H9 (cell line): ENCODE results near the gene OR1S2. TPM values are rescaled to one million over a fixed set of nuclear protein-coding genes. Genes with fewer than 3 reads are reported as not detected.

Experiments
- DNase-seq: peaks from one replicate; pipeline ENCODE4 v3.0.0-alpha.2; 2017
- H2AFZ ChIP-seq: one replicate; pipeline ENCODE4 v1.6.1; 2013; ENCODE audit warnings: mild to moderate bottlenecking, low read length, control low read depth, moderate library complexity
- H2AK5ac ChIP-seq: 2 replicates; pipeline ENCODE4 v1.6.1; 2013; ENCODE audit warnings: low read length, control low read depth, mixed read lengths; ENCODE audit not compliant: insufficient read length
- H2BK120ac ChIP-seq: one replicate; pipeline ENCODE4 v1.6.1; 2013; ENCODE audit warnings: low read depth, mild to moderate bottlenecking, low read length, control low read depth, inconsistent platforms; ENCODE audit not compliant: poor library complexity, severe bottlenecking
- H2BK12ac ChIP-seq: 2 replicates; pipeline ENCODE4 v1.6.1; 2013; ENCODE audit warnings: low read length, control low read depth, mixed read lengths, low read depth; ENCODE audit not compliant: insufficient read length
- H2BK15ac ChIP-seq: 2 replicates; pipeline ENCODE4 v1.6.1; 2013; ENCODE audit warnings: low read depth, low read length, control low read depth
- H2BK20ac ChIP-seq: one replicate; pipeline ENCODE4 v1.6.1; 2013; ENCODE audit warnings: low read depth, mild to moderate bottlenecking, low read length, control low read depth, inconsistent platforms; ENCODE audit not compliant: poor library complexity, severe bottlenecking
- H2BK5ac ChIP-seq: 2 replicates; pipeline ENCODE4 v1.6.1; 2013; ENCODE audit warnings: low read length, control low read depth, mixed read lengths; ENCODE audit not compliant: insufficient read length
- H3K14ac ChIP-seq: 2 replicates; pipeline ENCODE4 v1.6.1; 2013; ENCODE audit warnings: low read length, control low read depth; ENCODE audit not compliant: insufficient read depth
- H3K18ac ChIP-seq: 2 replicates; pipeline ENCODE4 v1.6.1; 2013; ENCODE audit warnings: low read depth, mild to moderate bottlenecking, mixed read lengths, low read length, control low read depth; ENCODE audit not compliant: insufficient read length
- H3K23ac ChIP-seq: 2 replicates; pipeline ENCODE4 v1.6.1; 2013; ENCODE audit warnings: low read length, control low read depth, mixed read lengths, low read depth; ENCODE audit not compliant: insufficient read length
- H3K23me2 ChIP-seq: 2 replicates; pipeline ENCODE4 v1.6.1; 2013; ENCODE audit warnings: low read depth, mild to moderate bottlenecking, mixed read lengths, low read length, control low read depth; ENCODE audit not compliant: insufficient read length, poor library complexity, severe bottlenecking
- H3K27ac ChIP-seq: 2 replicates; pipeline ENCODE4 v1.5.1; 2013; ENCODE audit warnings: low read length, control low read depth, mixed read lengths, low read depth; ENCODE audit not compliant: insufficient read length
- H3K27me3 ChIP-seq: 2 replicates; pipeline ENCODE4 v1.6.1; 2013; ENCODE audit warnings: low read length, control low read depth, inconsistent platforms; ENCODE audit not compliant: insufficient read depth
- H3K4ac ChIP-seq: 2 replicates; pipeline ENCODE4 v1.6.1; 2013; ENCODE audit warnings: low read depth, mild to moderate bottlenecking, control low read depth, inconsistent platforms, low read length, moderate library complexity
- H3K4me1 ChIP-seq: 2 replicates; pipeline ENCODE4 v1.6.1; 2013; ENCODE audit warnings: low read length, control low read depth, inconsistent platforms; ENCODE audit not compliant: insufficient read depth
- H3K4me2 ChIP-seq: 2 replicates; pipeline ENCODE4 v1.6.1; 2013; ENCODE audit warnings: low read length, control low read depth, mixed read lengths; ENCODE audit not compliant: insufficient read length, insufficient read depth
- H3K56ac ChIP-seq: 2 replicates; pipeline ENCODE4 v1.6.1; 2013; ENCODE audit warnings: low read depth, mild to moderate bottlenecking, mixed read lengths, low read length, control low read depth; ENCODE audit not compliant: insufficient read length
- H3K79me1 ChIP-seq: 2 replicates; pipeline ENCODE4 v1.6.1; 2013; ENCODE audit warnings: low read depth, mild to moderate bottlenecking, moderate library complexity, low read length, control low read depth, inconsistent platforms; ENCODE audit not compliant: insufficient read depth, poor library complexity, severe bottlenecking
- H3K79me2 ChIP-seq: 2 replicates; pipeline ENCODE4 v1.6.1; 2013; ENCODE audit warnings: low read length, control low read depth, inconsistent platforms; ENCODE audit not compliant: insufficient read depth
- H3K9ac ChIP-seq: 2 replicates; pipeline ENCODE4 v1.6.1; 2013; ENCODE audit warnings: low read length, control low read depth, mixed read lengths; ENCODE audit not compliant: insufficient read length; ENCODE audit errors: extremely low read depth
- H3K9me3 ChIP-seq: one replicate; pipeline ENCODE4 v1.6.1; 2013; ENCODE audit warnings: low read depth, low read length, inconsistent platforms; ENCODE audit not compliant: control insufficient read depth
- H3T11ph ChIP-seq: one replicate; pipeline ENCODE4 v1.6.1; 2013; ENCODE audit warnings: mild to moderate bottlenecking, low read length, control low read depth, inconsistent platforms
- H4K20me1 ChIP-seq: one replicate; pipeline ENCODE4 v1.6.1; 2013; ENCODE audit not compliant: control insufficient read depth, insufficient read length, insufficient read depth
- H4K5ac ChIP-seq: 2 replicates; pipeline ENCODE4 v1.6.1; 2013; ENCODE audit warnings: low read depth, mild to moderate bottlenecking, mixed read lengths, low read length, control low read depth; ENCODE audit not compliant: insufficient read length
- H4K8ac ChIP-seq: replicated peaks from 2 replicates; pipeline ENCODE4 v1.6.1; 2013; ENCODE audit warnings: low read length, control low read depth, mixed read lengths, low read depth; ENCODE audit not compliant: insufficient read length
- H4K91ac ChIP-seq: 2 replicates; pipeline ENCODE4 v1.6.1; 2013; ENCODE audit warnings: low read depth, mild to moderate bottlenecking, moderate library complexity, mixed read lengths, low read length, control low read depth; ENCODE audit not compliant: insufficient read length
- H3K27ac Mint-ChIP-seq, 3 experiments: 2 replicates in 2 of 3; 3 replicates in 1 of 3; pipeline ENCODE4 v1.8.0; 2020 to 2021; ENCODE audit warnings: mixed read lengths in 3 of 3, mild to moderate bottlenecking in 1 of 3, moderate library complexity in 1 of 3
- H3K27me3 Mint-ChIP-seq: 2 replicates; pipeline ENCODE4 v1.8.0; 2021; ENCODE audit warnings: low read depth, mild to moderate bottlenecking, moderate library complexity, mixed read lengths
- H3K36me3 Mint-ChIP-seq, 3 experiments: 2 replicates in 2 of 3; 3 replicates in 1 of 3; pipeline ENCODE4 v1.8.0; 2020 to 2021; ENCODE audit warnings: low read depth in 3 of 3, mixed read lengths in 3 of 3; ENCODE audit not compliant: insufficient read depth in 1 of 3
- H3K4me1 Mint-ChIP-seq, 2 experiments: 2 replicates each; pipeline ENCODE4 v1.8.0; 2020; ENCODE audit warnings: mixed read lengths in 2 of 2
- H3K4me3 Mint-ChIP-seq, 2 experiments: 2 replicates in 1 of 2; 3 replicates in 1 of 2; pipeline ENCODE4 v1.8.0; 2020 to 2021; ENCODE audit warnings: mild to moderate bottlenecking in 2 of 2, mixed read lengths in 2 of 2, moderate library complexity in 1 of 2
- H3K9me3 Mint-ChIP-seq, 2 experiments: 2 replicates in 1 of 2; 3 replicates in 1 of 2; pipeline ENCODE4 v1.8.0; 2020; ENCODE audit warnings: mild to moderate bottlenecking in 2 of 2, mixed read lengths in 2 of 2, moderate library complexity in 1 of 2
- CTCF ChIP-seq: fragments of 200-600 bp; sonication (generic); conservative IDR thresholded peaks from 3 replicates; pipeline ENCODE4 v1.8.0; 2021; ENCODE audit warnings: antibody characterized with exemption, mild to moderate bottlenecking
- long read RNA-seq: library from polyadenylated mRNA; unstranded; transcript quantifications from one replicate; pipeline ENCODE4 v2.0.0, GENCODE V29; 2020
- total RNA-seq: library from RNA; stranded (reverse); gene quantifications from 2 replicates; pipeline ENCODE4 v1.2.1, GENCODE V29; 2021

The OR1S2 gene, protein sequence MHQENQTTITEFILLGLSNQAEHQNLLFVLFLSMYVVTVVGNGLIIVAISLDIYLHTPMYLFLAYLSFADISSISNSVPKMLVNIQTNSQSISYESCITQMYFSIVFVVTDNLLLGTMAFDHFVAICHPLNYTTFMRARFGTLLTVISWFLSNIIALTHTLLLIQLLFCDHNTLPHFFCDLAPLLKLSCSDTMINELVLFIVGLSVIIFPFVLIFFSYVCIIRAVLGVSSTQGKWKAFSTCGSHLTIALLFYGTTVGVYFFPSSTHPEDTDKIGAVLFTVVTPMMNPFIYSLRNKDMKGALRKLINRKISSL
- total RNA-seq: not detected in 2 replicates
- long read RNA-seq: 0 reads

DNA sequence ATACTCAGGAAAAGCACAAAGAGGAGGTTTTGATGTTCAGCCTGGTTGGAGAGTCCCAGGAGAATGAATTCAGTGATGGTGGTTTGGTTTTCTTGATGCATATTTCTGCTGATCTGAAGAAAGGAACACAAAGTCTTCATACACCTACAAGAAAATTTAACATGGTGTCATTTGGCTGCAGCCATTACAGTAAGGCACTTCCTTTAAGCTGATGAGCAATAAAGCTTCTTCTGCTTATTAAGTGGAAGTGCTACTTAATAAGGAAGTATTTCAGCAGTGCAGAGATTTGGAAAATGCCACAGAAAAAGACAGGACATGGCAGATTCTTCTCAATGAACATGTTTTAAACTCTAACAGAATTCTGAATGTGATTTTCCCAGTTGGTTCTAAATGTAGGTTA lies at the start of gene OR1S2:
OR1S2 (minus strand) TSS at position 101 of the 400 bp plus-strand sequence; CDS start at position 101, 0 bp downstream.
- Histone ChIP-seq H2BK20ac (no peak within 1 kb of the TSS), H3T11ph (no peak within 1 kb of the TSS), H4K8ac (no peak within 1 kb of the TSS), H2BK12ac (no peak within 1 kb of the TSS), H3K9ac (no peak within 1 kb of the TSS), H4K20me1 (no peaks in the 10 kb centered on the region), H3K23me2 (no peaks in the 10 kb centered on the region), H3K27me3 (no peaks in the 10 kb centered on the region), H3K4me1 (no peaks in the 10 kb centered on the region), H3K4ac (no peak within 1 kb of the TSS), H2BK15ac (no peak within 1 kb of the TSS), H2AFZ (no peak within 1 kb of the TSS), H3K9me3 (no peaks in the 10 kb centered on the region), H3K23ac (no peak within 1 kb of the TSS), H3K79me2 (no peaks in the 10 kb centered on the region), H2BK5ac (no peak within 1 kb of the TSS), H3K14ac (no peak within 1 kb of the TSS), H3K79me1 (no peaks in the 10 kb centered on the region), H3K56ac (no peak within 1 kb of the TSS), H2BK120ac (no peak within 1 kb of the TSS), H4K91ac (no peak within 1 kb of the TSS), H3K18ac (no peak within 1 kb of the TSS), H3K4me2 (no peak within 1 kb of the TSS), H3K27ac (no peak within 1 kb of the TSS), H2AK5ac (no peak within 1 kb of the TSS), H4K5ac (no peak within 1 kb of the TSS)
- no peak for DNase-seq
- Mint-ChIP-seq H3K4me1 (no peaks in the 10 kb centered on the region), H3K27me3 (no peaks in the 10 kb centered on the region; the same call in 1 of the 2 replicates), H3K27ac (no peak within 1 kb of the TSS), H3K4me3 (no peak within 1 kb of the TSS), H3K36me3 (peaks cover 0 to 4% (median 0%) of the 10 kb centered on the region in 3 experiments; a peak in 3 of 7 replicates), H3K9me3 (peaks cover 2 to 15% of the 10 kb centered on the region in 2 experiments)
- no peak for TF ChIP-seq CTCF
